IMR-90 (cell line): ENCODE results near the gene POLE3.

Experiments used
- BHLHE40 ChIP-seq: fragments of 150-350 bp; IDR thresholded peaks from 2 replicates; pipeline ENCODE4 v1.6.1; 2016; ENCODE audit warnings: mild to moderate bottlenecking, low read depth, low read length
- CTCF ChIP-seq: conservative IDR thresholded peaks from 2 replicates; pipeline ENCODE4 v1.5.1; 2012; ENCODE audit warnings: mild to moderate bottlenecking, low read depth, low read length, improper control_type of control experiment
- FOS ChIP-seq: fragments of 150-350 bp; IDR thresholded peaks from 2 replicates; pipeline ENCODE4 v1.6.1; 2016; ENCODE audit warnings: low read depth, low read length
- MAZ ChIP-seq: IDR thresholded peaks from 2 replicates; pipeline ENCODE4 v1.6.1; 2012; ENCODE audit warnings: low read depth, mild to moderate bottlenecking, low read length, improper control_type of control experiment, moderate library complexity, borderline replicate concordance
- NFE2L2 ChIP-seq: fragments of 150-350 bp; IDR thresholded peaks from 2 replicates; pipeline ENCODE4 v1.6.1; 2016; ENCODE audit warnings: low read depth, mild to moderate bottlenecking, low read length
- POLR2A ChIP-seq: IDR thresholded peaks from 2 replicates; pipeline ENCODE4 v1.6.1; 2012; ENCODE audit warnings: mild to moderate bottlenecking, low read depth, low read length
- RFX5 ChIP-seq: IDR thresholded peaks from 2 replicates; pipeline ENCODE4 v1.8.0; 2012; ENCODE audit warnings: low read depth, mild to moderate bottlenecking, low read length, moderate library complexity
- SMC3 ChIP-seq: fragments of 150-350 bp; IDR thresholded peaks from 2 replicates; pipeline ENCODE4 v1.6.1; 2016; ENCODE audit warnings: low read depth, mild to moderate bottlenecking, antibody characterized with exemption, low read length, moderate library complexity

GRCh38 chr9:113359385-113359784 lies 51.1 kb downstream of the POLE3 start:
- no peak for TF ChIP-seq NFE2L2
- no peak for TF ChIP-seq CTCF
- TF ChIP-seq POLR2A, result no peak
- no peak for TF ChIP-seq MAZ
- no peak for TF ChIP-seq SMC3
- no peak for TF ChIP-seq FOS
- no peak for TF ChIP-seq RFX5
- TF ChIP-seq BHLHE40, result no peak
